WTC11 (cell line): Measurements from ENCODE around the gene SOX8.

Experiments used
- CTCF ChIP-seq: fragments of 200-600 bp; IDR thresholded peaks from 2 replicates; pipeline ENCODE4 v1.8.0; 2022; ENCODE audit warnings: antibody characterized with exemption
- TCF7 ChIP-seq: sonication (generic); formaldehyde crosslinking; IDR thresholded peaks from 2 replicates; pipeline ENCODE4 v1.8.0; 2022; ENCODE audit warnings: mild to moderate bottlenecking, low read depth, missing genetic modification reagents, moderate library complexity
- USF2 ChIP-seq: sonication (generic); formaldehyde crosslinking; IDR thresholded peaks from 2 replicates; pipeline ENCODE4 v1.8.1; 2023; ENCODE audit warnings: mild to moderate bottlenecking, missing genetic modification reagents, moderate library complexity

- TF ChIP-seq CTCF = no peak
- TF ChIP-seq TCF7 (CRISPR knock-in tag) = no peak
- no peak for TF ChIP-seq USF2 (CRISPR knock-in tag)
Measured at GRCh38 chr16:967546-968295, 13.8 kb upstream of the SOX8 start.
